Inferior parietal cortex (tissue), 1 donor: ENCODE data around the gene PALLD.

Experiments used
- DNase-seq: peaks from one replicate; pipeline ENCODE4 v3.0.0-alpha.2; 2016; ENCODE audit errors: extremely low spot score

Gene PALLD

GRCh38 chr4:168830777-168831512, 334.1 kb downstream of the PALLD start:
- no peak for DNase-seq

GRCh38 chr4:168831585-168831918, 334.7 kb downstream of the PALLD start:
- peak; percentile 29 for DNase-seq

GRCh38 chr4:168831919-168832762, 335.3 kb downstream of the PALLD start:
- peak; percentile 62 for DNase-seq

DNA sequence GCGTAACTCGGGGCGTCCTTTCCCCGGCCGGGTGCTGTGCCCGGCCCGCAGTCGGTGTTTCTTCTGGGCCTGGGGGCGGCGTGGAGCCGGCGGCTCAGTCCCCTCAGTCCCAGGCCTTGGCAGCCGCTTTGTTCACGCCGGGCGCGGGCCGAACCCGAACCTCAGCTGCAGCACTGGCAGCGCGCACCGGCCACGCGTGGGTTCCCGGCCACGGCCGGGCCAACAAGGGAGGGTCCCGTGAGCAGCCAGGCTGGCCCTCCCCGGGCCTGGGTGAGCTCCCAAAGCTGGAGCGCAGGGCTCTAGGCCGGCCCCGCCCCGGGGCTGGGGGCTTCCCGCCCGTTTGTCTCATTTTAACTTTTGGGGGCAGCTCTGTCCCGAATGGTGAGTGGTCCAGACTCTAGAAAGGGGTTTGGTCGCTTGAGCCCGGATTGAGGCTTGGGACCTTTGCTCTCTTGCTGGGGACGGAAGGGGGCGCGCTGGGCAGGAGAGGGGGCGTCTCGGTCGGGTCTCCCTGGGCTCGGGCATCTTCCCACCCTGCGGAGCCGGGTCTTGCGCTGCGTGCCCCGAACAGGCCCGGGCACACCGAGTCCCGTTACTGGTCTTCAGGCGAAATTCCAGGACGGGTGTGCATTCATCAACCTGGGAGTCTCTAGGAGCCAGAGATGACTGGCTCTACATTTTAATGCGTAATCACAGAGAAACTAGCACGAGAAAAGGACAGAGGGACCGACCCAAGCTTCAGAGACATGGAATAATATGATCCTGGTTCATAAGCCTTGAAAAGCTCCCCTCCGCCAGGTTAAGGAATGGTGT, 336.1 kb downstream of the PALLD start:
- peak; percentile 36 for DNase-seq

DNA sequence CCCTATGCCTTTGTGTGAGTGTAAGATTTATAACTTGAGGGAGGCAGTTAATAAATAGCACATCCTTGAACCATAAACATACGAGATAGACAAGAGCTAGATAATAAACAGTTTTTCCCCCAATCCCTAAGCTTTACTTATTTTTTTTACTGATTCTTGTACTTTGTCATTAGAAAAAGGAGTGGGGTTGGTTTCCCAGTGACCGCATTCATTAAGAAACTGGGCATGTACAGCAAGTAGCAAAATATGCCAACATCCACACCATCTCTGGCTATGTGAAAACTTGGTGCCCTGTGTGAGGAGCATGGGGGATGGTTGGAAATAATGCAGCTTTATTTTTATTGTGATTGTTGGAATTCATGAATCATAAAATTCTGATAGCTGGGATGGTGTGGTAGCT, 337.0 kb downstream of the PALLD start:
- DNase-seq = no peak

GRCh38 chr4:168835880-168836454, 339.1 kb downstream of the PALLD start:
- no peak for DNase-seq

DNA sequence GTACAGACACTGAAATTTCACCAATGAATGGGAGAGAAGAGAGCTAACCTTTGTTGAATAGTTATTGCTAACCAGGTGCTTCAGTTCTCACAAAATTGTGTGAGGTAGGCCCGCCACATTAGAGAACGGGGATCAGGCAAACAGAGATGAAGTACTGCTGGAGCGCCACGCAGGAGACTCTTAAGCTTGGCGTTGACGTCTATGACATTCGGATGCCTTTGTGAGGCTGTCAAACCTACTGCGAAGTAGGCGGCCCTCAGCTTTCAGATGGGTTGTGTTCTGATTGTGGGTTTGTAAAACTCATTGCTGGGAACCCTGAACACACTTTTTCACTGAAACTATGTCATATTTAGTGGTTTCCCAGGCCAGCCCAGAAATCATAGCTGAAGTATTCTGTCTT, 339.6 kb downstream of the PALLD start:
- no peak for DNase-seq

DNA sequence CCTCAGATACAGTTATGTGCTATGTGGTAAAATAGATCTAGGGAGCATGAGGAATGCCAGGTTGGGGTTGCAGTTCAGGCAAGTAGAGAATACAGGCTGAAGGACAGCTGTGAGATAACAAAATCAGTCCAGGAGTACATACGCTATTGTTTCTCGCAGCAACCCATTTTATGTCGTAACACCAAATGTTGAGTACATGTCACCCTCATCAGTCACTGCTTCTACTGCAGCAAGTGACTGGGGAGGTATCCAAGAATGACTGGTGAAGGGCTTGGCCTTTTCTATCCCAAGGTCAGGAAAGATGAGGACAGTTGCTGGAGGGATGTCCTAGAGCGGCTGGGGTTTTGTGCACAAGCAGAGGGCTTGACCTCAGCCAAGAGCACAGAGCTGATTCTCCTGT, 341.1 kb downstream of the PALLD start:
- DNase-seq = no peak

DNA sequence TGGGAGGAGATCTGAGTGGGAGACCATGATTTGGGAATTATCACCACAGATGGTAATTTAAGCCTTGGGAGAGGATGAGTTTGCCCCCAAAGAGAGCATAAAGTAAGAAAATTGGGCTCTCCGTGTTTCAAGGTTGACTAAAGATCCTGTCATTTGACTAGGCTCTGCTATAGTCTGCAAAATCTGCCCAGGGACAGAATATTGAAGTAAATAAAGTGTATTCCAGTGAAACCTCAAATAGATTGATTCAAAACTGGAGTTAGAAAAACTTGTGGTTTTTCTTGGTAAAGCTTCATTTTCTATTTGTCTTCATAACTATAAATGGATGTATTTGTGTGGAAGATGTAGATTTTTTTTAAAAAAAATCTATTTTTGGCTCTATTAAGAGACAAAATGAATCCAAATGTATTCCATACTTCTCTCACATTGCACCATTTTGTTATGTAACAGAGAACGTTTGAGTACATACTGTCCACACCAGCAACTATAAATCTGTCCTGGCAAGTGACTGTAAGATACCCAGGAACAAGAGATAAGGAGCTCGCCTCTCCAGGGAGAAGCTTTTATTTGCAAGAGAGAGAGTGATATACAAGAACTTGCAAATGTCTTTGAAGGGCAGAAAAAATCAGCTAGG, 343.0 kb downstream of the PALLD start:
- DNase-seq = peak; percentile 74

DNA sequence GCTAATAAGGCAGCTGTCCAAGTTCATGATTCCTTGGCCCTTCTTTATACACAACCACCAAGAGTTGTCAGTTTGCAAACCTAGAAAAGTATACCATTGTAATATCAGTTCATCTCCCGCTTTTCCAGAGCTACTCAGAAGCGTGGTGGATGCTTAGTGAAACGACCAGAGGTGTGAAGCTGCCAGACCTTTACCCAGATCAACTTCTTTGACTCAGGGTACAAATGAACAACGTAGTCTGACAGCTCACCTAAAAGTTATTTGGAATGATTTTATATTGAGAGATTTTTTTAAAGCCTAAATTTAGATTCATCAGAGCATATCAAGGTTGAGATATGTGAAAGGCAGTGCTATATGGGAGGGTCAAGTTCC, 343.5 kb downstream of the PALLD start:
- no peak for DNase-seq

DNA sequence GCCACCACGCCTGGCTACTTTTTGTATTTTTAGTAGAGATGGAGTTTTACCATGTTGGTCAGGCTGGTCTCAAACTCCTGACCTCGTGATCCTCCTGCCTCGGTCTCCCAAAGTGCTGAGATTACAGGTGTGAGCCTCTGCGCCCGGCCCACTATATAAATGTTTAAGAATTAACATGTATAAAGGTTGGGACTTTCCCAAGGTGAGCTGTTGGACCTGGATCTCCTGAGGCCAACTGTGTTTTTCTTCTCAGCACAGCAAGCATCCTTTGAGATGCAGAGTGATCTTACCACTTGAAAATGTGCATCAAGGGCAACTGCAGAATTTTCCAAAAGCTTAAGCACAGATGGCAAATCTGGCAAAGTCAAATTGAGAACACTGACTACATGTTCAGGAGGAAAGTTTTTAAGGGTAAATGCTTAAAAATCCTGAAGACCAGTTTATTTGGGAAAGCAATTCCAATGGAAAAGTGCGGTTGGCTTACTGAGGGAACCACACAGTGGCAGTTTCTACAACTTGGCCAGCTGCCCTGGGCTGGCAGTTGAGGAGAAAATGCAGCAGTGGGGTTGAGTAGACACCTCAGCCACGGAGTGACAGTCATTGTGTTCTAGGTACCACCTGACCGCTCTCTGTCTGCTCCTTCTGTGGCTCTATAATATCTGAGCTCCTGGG, 344.3 kb downstream of the PALLD start:
- DNase-seq = peak; percentile 38

DNA sequence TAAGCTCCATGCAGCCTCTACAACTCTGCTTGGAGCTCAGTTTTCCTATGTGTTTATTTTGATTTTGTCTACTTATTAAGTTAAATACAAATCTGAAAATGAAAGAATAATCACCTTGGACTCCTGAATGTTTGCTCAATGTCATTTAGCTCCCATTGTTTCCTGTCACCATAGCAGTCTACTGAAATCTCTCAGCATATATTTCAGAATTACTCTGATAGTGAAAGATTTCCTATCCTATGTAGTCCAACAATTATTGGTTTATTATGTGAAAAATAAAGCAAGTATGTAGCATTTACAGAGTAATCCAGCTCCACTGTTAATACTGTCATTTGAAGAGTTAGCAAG, 344.8 kb downstream of the PALLD start:
- no peak for DNase-seq

DNA sequence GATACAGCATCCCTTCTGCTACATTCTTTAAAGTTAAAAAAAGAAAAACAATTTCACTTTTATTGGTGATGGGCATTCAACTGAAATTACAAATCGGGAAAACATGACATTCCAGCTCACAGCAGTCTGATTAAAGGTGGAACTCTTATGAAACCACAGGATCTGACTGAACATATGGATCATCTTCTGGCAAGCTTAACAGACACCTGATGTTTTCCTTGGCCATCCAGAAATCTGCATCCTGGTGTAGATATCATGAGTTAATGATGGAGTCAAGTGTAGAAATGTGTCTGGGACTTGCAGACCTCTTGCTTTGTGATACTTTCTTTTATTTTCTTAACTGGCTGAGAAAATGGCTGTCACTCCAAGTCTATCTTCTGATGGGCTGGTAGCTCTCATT, 345.3 kb downstream of the PALLD start:
- no peak for DNase-seq

DNA sequence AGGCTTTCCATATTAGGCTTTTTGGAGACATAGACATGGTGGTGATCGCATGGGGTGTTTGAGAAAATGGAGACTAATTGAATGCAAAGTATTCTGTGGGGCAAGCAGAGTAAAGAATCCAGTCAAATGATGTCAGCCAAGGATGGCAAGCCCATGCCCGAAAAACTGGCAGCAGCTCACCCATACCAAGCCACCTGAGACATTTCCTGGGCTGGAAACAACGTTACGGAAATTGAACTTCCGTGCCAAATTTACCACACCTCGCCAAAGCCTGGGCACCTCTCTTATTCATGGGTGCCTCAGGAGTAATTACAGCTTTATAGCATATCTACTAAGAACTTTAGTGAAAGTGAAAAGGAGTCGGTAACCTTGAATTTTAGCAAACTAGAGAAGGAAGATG, 346.8 kb downstream of the PALLD start:
- DNase-seq = no peak

DNA sequence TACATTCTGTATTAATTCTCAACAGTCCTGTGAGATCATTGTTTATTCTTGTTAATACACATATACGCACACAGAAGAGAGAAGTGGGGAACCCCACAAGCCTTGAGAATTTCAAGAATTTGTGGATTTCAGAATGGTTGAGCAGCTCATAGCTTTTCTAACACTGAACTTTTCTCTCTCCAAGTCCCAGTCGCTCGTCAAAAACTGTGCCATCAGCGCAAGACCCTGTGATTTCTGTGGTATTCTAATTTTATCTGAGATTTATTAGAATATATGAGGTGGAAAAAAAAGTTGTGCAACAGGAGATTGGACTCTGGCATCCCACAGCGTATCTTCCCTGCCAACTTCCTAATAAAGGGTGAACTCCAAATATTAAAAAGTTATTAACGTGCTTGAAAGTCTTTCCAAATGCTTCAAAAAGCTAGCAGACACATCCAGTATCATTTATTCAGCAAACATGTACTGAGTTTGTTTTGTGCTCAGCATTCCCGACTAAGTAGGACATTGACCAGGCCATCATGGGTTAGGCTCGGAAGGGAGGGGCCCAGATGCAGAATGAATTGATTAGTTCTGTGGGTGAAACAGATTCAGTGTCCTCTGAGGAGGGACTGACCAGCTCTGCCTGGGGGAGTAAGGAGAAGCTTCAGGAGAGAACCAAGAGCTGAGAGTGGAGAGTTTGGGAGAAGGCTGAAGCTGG, 347.6 kb downstream of the PALLD start:
- DNase-seq = no peak

GRCh38 chr4:168845897-168846296, 349.0 kb downstream of the PALLD start:
- no peak for DNase-seq

GRCh38 chr4:168846414-168846813, 349.6 kb downstream of the PALLD start:
- DNase-seq = no peak

- DNase-seq = no peak
Observed at GRCh38 chr4:168847771-168848502, 351.1 kb downstream of the PALLD start.

DNA sequence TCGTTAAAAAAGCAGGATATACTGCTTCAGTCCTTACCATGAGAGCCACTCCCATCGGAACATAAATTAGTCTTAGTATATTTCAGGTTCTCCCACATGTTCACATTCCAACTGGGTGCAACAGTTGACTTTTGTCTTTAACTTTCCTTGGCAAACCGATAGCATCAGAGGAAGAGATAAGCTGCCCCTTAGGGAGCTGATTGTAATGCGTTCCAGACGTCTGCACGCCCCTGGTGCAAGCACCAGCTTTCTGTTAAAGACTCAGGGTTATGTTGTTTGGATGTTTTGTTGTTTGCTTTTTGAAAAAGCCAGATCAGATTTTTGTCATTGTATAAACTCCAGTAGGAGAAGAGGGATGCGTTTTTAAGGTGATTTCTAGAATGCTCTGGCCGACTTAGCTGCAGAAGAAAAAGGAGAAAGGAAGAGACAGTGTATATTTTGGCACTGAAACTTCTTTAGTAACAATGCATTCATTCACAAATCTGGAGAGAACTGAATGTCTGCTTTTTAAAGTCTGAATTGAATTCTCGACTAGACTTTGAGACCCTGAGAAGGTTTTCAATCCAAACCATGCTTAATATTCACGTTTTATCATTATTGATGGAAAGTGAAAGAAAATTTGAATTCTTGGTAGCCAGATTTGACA, 352.3 kb downstream of the PALLD start:
- no peak for DNase-seq
